Measurements from ENCODE around the gene IL10RB. TPM values are rescaled to one million over a fixed set of nuclear protein-coding genes. Genes with fewer than 3 reads are reported as not detected.
"Not testable (repeated sequence)": the region's sequence is repeated elsewhere in the genome, so short reads cannot be mapped to it uniquely, and the experiment has no call there.

The IL10RB gene
- polyA plus RNA-seq (ENCODE audit: insufficient read length): 28.7 TPM
- long read RNA-seq, donor 1, transcript IL10RB-201 (7 exons, 1,963 nt): major isoform, 13 of 13 reads
- long read RNA-seq, donor 1, partial matches to known transcripts: 0 of 13 reads
- long read RNA-seq, donor 1, other reads (novel, unspliced or antisense): 0 of 13 reads
- long read RNA-seq, donor 2, transcript IL10RB-201 (7 exons, 1,963 nt): major isoform, 14 of 14 reads
- long read RNA-seq, donor 2, partial matches to known transcripts: 0 of 14 reads
- long read RNA-seq, donor 2, other reads (novel, unspliced or antisense): 0 of 14 reads
- long read RNA-seq, donor 3, transcript IL10RB-201 (7 exons, 1,963 nt): major isoform, 12 of 24 reads
- long read RNA-seq, donor 3, partial matches to known transcripts: 11 of 24 reads
- long read RNA-seq, donor 3, other reads (novel, unspliced or antisense): 0 of 24 reads
- long read RNA-seq, donor 4: 0 reads
- long read RNA-seq, donor 5, transcript IL10RB-201 (7 exons, 1,963 nt): major isoform, 13 of 15 reads
- long read RNA-seq, donor 5, partial matches to known transcripts: 0 of 15 reads
- long read RNA-seq, donor 5, other reads (novel, unspliced or antisense): 0 of 15 reads
- long read RNA-seq, donor 6, transcript IL10RB-201 (7 exons, 1,963 nt): major isoform, 17 of 17 reads
- long read RNA-seq, donor 6, partial matches to known transcripts: 0 of 17 reads
- long read RNA-seq, donor 6, other reads (novel, unspliced or antisense): 0 of 17 reads
- long read RNA-seq, donor 7, transcript IL10RB-201 (7 exons, 1,963 nt): major isoform, 16 of 18 reads
- long read RNA-seq, donor 7, partial matches to known transcripts: 0 of 18 reads
- long read RNA-seq, donor 7, other reads (novel, unspliced or antisense): 0 of 18 reads
- long read RNA-seq, donor 8, partial matches to known transcripts: 0 of 4 reads
- long read RNA-seq, donor 8, other reads (novel, unspliced or antisense): 0 of 4 reads

DNA sequence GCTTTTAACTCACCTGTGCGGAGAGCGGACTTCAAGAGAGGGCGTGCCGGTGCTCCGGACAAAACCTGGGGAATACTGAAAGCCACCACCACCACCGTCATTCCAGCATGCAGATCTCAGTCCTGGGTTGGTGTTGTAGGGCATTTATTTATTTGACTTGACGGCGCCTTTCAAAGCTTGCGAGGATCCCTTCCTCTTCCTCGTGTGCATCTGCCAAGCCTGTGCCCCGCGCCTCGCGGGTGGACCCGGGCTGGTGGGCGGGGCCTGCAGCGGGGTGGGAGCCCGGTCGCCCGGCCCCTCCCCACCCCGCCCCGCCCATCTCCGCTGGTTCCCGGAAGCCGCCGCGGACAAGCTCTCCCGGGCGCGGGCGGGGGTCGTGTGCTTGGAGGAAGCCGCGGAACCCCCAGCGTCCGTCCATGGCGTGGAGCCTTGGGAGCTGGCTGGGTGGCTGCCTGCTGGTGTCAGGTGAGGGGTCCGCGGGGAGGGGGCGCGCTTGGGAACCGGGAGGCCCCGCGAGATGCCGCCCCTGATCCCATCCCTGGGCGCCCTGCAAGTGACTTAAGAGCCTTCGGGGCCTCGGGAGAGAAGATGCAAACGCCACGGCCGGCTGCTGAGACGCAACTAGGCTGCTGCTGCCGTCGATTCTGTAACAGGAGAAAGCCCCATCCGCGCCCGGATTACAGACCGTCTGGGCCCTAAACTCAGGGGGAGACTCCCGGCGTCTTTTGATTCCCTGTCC, at the start of gene IL10RB:
TSS of gene IL10RB (plus strand) at position 318 of the 739 bp plus-strand sequence. CDS start at position 417, 99 bp downstream.
- peak; percentile 78 for DNase-seq

- DNase-seq: no peak
These were observed 49.0 kb upstream of the IL10RB start for GRCh38 chr21:33217138-33217520.

DNA sequence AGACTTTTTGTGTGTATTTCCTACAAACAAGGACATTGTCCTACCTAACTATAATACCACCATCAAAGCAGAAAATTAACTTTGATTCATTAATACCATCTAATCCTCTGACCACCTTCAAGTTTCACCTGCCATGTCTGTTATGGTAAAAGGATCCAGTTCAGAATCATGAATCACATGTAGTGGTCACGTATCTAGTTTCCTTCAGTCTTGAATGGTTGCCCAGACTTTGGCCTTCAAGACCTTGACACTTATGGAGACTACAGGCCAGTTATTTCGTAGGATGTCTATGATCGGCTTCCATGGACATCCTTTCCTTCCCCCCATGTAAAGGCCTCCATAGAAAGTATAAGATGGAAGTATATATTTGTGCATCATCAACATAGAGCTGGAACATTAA, 46.9 kb upstream of the IL10RB start:
- DNase-seq: no peak

DNA sequence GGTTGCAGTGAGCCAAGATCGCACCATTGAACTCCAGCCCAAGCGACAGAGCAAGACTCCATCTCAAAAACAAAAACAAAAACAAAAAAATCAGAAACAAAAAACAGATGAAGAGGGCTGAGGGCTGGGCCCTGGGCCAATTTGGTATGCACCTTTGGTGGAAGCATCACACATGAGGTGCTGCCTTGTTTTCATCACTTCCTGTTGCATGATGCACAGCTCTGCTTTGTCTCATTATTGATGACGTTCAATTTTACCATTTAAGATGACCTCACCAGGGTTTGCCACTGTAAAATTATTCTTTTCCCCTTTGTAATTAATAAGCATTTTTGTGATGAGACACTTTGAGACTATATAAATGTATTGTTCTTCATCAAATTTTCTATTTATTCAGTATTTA, 46.2 kb upstream of the IL10RB start:
- DNase-seq: no peak

- not testable (repeated sequence) for DNase-seq
These were observed 40.8 kb upstream of the IL10RB start for GRCh38 chr21:33225376-33225775.

GRCh38 chr21:33228455-33228854, 37.7 kb upstream of the IL10RB start:
- DNase-seq: no peak

DNA sequence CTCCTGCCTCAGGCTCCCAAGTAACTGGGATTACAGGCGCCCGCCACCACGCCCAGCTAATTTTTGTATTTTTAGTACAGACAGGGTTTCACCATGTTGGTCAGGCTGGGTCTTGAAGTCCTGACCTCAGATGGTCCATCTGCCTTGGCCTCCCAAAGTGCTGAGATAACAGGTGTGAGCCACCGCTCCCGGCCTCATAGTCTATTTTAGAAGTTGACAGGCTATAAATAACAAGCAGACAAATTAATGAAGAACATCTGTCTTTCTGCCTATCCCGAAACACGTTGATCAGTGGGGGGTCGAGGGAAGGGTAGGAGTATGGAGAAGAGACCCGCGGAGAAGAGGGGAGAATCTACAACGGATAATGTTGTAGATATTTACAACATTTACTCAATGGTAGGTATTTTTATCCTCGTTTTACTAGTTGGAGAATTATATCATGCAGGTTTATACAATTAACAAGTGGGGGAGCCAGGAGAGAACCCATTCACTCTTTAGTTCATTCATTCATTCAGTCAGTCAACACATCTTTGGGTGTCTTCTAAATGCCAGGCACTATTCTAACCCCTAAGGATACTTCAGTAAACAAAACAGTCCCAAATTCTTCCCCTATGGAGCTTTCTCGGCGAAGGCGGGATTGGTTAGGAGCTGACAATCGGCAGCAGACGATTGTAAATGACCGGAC, 36.9 kb upstream of the IL10RB start:
- DNase-seq: no peak

- peak; percentile 62 for DNase-seq
These were observed 36.2 kb upstream of the IL10RB start, which contains the start of gene IFNAR2 for GRCh38 chr21:33229784-33230544. Gene IFNAR2, plus strand, starts transcription at chr21:33229938. Its CDS starts 11,985 bp downstream, at chr21:33241923.

- peak; percentile 24 for DNase-seq
These were observed 35.4 kb upstream of the IL10RB start for GRCh38 chr21:33230545-33231324.

DNA sequence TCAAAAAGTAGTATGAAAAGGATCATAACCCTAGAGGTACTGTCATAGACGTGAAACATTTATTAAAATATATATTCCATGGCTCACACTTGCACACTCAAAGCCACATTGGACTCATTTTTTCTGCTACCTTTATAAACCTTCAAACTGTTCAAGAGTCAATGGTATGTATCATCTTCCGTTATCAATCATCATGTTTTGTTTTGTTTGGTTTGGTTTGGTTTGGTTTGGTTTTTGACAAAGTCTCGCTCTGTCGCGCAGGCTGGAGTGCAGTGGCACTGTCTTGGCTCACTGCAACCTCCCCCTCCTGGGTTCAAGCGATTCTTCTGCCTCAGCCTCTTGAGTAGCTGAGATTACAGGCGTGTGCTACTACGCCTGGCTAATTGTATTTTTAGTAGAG, 34.6 kb upstream of the IL10RB start:
- DNase-seq: no peak

- no peak for DNase-seq
These were observed 33.7 kb upstream of the IL10RB start for GRCh38 chr21:33232291-33233034.

- no peak for DNase-seq
These were observed 31.3 kb upstream of the IL10RB start for GRCh38 chr21:33234635-33235520.

DNA sequence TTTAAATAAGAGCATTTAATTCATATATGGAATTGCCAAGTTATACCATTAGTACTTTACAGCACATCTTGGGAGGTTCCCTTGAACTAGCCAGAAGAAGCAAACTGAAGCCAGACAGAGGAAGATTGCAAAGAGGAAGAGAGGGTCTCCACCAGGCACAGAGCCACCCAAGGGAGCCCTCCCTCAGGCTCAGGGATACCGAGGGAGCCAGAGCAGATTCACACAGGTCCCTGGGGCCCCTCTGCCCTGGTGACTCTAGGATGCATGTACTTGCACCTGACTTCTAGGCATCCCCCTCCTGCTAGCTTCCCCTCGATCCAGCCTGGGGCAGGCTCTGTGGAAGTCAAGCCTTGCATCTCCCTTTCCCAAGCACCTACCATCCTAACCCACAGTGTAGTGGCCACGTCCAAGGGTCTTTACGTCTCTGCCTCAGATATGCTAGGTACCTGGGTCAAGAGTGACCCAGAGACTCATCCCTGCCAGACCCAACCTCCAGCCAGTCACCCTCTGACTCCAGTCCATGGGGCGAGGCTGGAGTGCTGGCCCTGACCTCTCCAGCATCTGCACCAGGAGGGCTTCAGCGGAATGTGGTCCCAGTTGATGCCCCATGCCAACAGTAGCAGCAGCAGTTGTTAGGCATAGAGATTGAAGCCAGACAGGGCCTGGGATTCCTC, 30.0 kb upstream of the IL10RB start:
- no peak for DNase-seq

GRCh38 chr21:33236766-33237165, 29.4 kb upstream of the IL10RB start:
- no peak for DNase-seq

GRCh38 chr21:33237486-33237885, 28.7 kb upstream of the IL10RB start:
- DNase-seq: no peak

GRCh38 chr21:33238146-33238545, 28.0 kb upstream of the IL10RB start:
- DNase-seq: no peak

DNA sequence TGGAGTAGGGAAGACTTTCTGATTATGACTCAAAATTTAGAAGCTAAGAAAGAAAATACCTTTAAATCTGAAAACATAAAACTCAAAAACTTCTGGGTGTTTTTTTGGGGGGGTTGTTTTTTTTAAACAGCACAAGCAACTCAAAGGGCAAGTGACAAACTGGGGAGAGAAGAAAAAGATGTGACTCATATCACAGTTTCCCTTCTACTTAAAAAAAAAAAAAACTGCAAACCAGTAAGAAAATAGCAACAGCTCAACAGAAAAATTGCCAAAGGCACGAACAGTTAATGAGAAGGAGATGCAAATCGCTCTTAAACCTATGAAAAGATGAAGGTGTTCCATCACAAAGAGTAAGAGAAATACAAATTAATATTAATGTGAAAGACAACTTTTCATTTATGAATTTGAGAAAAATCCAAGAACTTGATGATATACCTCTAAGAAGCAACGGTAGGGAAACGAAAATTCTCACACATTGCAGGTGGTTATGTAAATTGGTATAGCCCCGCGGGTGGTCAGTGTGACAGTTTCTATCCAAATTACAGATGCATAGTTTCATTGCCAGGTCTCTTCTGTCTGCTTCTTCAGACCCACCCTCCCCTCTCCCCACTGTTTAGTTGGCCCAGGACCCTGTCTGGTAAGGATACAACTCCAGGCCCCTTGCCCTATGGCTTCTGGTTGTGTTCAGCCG, 27.5 kb upstream of the IL10RB start:
- DNase-seq: no peak

All from left kidney (tissue), 8 donors.